Activated CD8-positive, alpha-beta T cell treated with anti-CD3 and anti-CD28 coated beads, Interleukin-2, amount 10 ng/mL, durations not matched to agents 7 days and 5 days (primary cell): ENCODE results near the gene SLIT3. TPM values are rescaled to one million over a fixed set of nuclear protein-coding genes. Genes with fewer than 3 reads are reported as not detected.
"Not testable (repeated sequence)": the region's sequence is repeated elsewhere in the genome, so short reads cannot be mapped to it uniquely, and the experiment has no call there.

ENCODE experiments used
- ATAC-seq: fragments of 150-1000 bp; cut with Tn5 transposase; one replicate; pipeline ENCODE4 v1.10.0; 2021; ENCODE audit warnings: moderate library complexity
- CTCF ChIA-PET: fragments of 350-600 bp; sonication (Branson Sonifier 250); formaldehyde crosslinking; loops from one replicate; lab custom pipeline; 2021; ENCODE audit warnings: antibody characterized with exemption; lab: Charles Lee
- POLR2A ChIA-PET: fragments of 350-600 bp; sonication (Branson Sonifier 250); formaldehyde crosslinking; loops from one replicate; lab custom pipeline; 2021; ENCODE audit warnings: antibody characterized with exemption; lab: Charles Lee
- DNase-seq: peaks from one replicate; pipeline ENCODE4 v3.0.0-alpha.2; 2020
- H3K27ac Mint-ChIP-seq: one replicate; pipeline ENCODE4 v1.8.0; 2021; ENCODE audit warnings: mild to moderate bottlenecking, mixed read lengths
- H3K27me3 Mint-ChIP-seq: one replicate; pipeline ENCODE4 v1.8.0; 2021; ENCODE audit warnings: low read depth, mixed read lengths
- H3K36me3 Mint-ChIP-seq: one replicate; pipeline ENCODE4 v1.8.0; 2021; ENCODE audit warnings: low read depth, mixed read lengths
- H3K4me1 Mint-ChIP-seq: one replicate; pipeline ENCODE4 v1.8.0; 2021; ENCODE audit warnings: low read depth, mixed read lengths
- H3K4me3 Mint-ChIP-seq: one replicate; pipeline ENCODE4 v1.8.0; 2021; ENCODE audit warnings: mild to moderate bottlenecking, mixed read lengths
- H3K9me3 Mint-ChIP-seq: one replicate; pipeline ENCODE4 v1.8.0; 2022; ENCODE audit warnings: mixed read lengths; ENCODE audit not compliant: insufficient read depth
- total RNA-seq, 2 experiments: library from RNA; stranded (reverse); gene quantifications; one replicate each; pipeline ENCODE4 v1.2.3, GENCODE V29; 2021

The SLIT3 gene
- total RNA-seq, 2 experiments from 2014 or later = not detected

- H3K4me1 Mint-ChIP-seq = no peaks in the 10 kb centered on the region
- CTCF ChIA-PET = interaction anchor here (1.2 kb wide), 1 partner anchor 9 kb away, joined by 3 read pairs; no protein-coding TSS in a partner anchor
- no peak for DNase-seq
- no peak overlapping the region for H3K27ac Mint-ChIP-seq
- POLR2A ChIA-PET = no interaction called here
- H3K4me3 Mint-ChIP-seq = no peak overlapping the region
- no peaks in the 10 kb centered on the region for H3K36me3 Mint-ChIP-seq
- H3K9me3 Mint-ChIP-seq = no peaks in the 10 kb centered on the region
- no peak for ATAC-seq
- no peaks in the 10 kb centered on the region for H3K27me3 Mint-ChIP-seq
Measured at GRCh38 chr5:169146158-169146557, 154.8 kb downstream of the SLIT3 start.

- no peaks in the 10 kb centered on the region for H3K4me1 Mint-ChIP-seq
Measured at GRCh38 chr5:169142264-169142970, 158.5 kb downstream of the SLIT3 start.

GRCh38 chr5:169140215-169140614 lies 160.7 kb downstream of the SLIT3 start:
- POLR2A ChIA-PET, CTCF ChIA-PET, H3K9me3 Mint-ChIP-seq, H3K4me3 Mint-ChIP-seq, H3K27me3 Mint-ChIP-seq, ATAC-seq, H3K27ac Mint-ChIP-seq, DNase-seq, H3K36me3 Mint-ChIP-seq, H3K4me1 Mint-ChIP-seq: not testable (repeated sequence)

More at GRCh38 chr5:169142264-169142970, 158.5 kb downstream of the SLIT3 start:
- no peak overlapping the region for H3K27ac Mint-ChIP-seq
- DNase-seq (no peak), ATAC-seq (no peak)
- ChIA-PET POLR2A (interaction anchor here (0.6 to 0.7 kb wide), 2 partner anchors 119 to 1267 kb away, joined by 3 to 6 read pairs; no protein-coding TSS in a partner anchor), CTCF (interaction anchor here (0.6 kb wide), 1 partner anchor 428 kb away, joined by 3 read pairs; no protein-coding TSS in a partner anchor)
- no peak overlapping the region for H3K4me3 Mint-ChIP-seq
- no peaks in the 10 kb centered on the region for H3K9me3 Mint-ChIP-seq
- H3K36me3 Mint-ChIP-seq = no peaks in the 10 kb centered on the region
- H3K27me3 Mint-ChIP-seq = no peaks in the 10 kb centered on the region

DNA sequence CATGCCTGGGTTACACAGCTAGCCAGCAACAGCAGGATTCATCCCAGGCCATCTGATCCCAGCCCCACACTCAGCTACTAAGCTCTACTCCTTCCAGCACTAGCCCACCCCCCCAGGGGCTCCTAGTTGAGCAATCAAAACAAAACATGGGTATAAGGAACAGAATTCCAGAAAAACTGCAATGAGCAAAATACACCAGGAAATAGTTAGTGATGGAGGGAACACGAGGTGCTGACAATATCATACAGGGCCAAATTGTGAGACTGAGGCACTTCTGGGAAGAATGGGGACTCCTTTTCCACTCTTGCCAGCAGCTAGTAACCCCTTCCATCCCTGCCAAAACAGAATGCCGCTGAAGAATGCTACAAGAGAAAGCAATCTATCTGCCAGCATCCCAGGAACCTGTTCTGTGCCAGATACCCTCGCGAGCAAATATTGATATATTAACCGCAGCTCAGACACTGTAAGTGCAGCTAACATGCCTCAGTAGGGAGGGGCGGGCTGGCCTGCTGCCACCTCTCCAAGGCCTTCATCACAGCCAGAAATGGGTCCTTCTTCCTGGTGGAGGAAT lies 161.4 kb downstream of the SLIT3 start:
- H3K36me3 Mint-ChIP-seq = no peaks in the 10 kb centered on the region
- no peak overlapping the region for H3K27ac Mint-ChIP-seq
- CTCF ChIA-PET = no interaction called here
- POLR2A ChIA-PET = no interaction called here
- no peaks in the 10 kb centered on the region for H3K4me1 Mint-ChIP-seq
- ATAC-seq (no peak), DNase-seq (no peak)
- no peaks in the 10 kb centered on the region for H3K9me3 Mint-ChIP-seq
- H3K27me3 Mint-ChIP-seq = no peaks in the 10 kb centered on the region
- no peak overlapping the region for H3K4me3 Mint-ChIP-seq

DNA sequence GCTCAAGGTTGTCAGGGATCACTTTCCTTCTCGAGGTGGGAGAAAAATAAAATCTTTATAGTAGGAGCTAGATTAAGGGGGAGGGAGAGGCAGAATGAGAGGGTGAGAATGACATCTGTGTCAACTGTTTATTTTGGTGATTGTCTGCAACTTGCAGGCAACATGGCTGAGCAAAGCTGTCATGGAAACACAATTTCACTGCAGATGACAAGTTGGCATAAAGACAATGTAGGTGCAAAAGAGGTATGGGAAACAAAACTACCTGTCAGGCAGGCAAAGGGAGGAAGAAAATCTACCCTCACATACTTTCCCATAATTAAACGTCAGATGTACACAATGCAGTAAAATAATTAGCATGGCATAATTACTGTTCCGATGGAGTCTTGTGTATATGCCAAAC lies 167.4 kb downstream of the SLIT3 start:
- Mint-ChIP-seq H3K27me3 (no peaks in the 10 kb centered on the region), H3K4me1 (no peaks in the 10 kb centered on the region), H3K36me3 (no peaks in the 10 kb centered on the region), H3K9me3 (no peaks in the 10 kb centered on the region), H3K4me3 (no peak overlapping the region), H3K27ac (no peak overlapping the region)
- ATAC-seq = no peak
- ChIA-PET POLR2A (no interaction called here), CTCF (no interaction called here)
- no peak for DNase-seq

DNA sequence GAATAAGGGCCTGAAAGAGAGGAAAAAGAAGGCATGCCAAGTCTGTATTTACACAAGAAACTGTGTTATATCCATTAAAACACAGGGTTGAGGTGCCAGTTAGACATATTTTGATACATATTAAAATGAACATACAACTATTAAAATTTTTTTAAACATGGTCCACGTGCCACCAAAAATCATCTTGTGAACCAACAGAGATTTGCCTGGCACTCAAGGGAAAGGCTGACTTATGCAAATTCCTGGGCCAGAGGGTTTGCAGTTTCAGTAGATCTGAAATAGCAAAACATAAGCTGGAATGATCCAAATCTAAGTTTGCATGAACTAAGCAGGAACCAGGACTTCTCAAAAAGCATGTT lies 168.7 kb downstream of the SLIT3 start:
- CTCF ChIA-PET = no interaction called here
- Mint-ChIP-seq H3K9me3 (no peaks in the 10 kb centered on the region), H3K4me1 (no peaks in the 10 kb centered on the region), H3K27ac (no peak overlapping the region), H3K36me3 (no peaks in the 10 kb centered on the region), H3K4me3 (no peak overlapping the region), H3K27me3 (no peaks in the 10 kb centered on the region)
- POLR2A ChIA-PET = no interaction called here
- DNase-seq = no peak
- ATAC-seq = no peak

DNA sequence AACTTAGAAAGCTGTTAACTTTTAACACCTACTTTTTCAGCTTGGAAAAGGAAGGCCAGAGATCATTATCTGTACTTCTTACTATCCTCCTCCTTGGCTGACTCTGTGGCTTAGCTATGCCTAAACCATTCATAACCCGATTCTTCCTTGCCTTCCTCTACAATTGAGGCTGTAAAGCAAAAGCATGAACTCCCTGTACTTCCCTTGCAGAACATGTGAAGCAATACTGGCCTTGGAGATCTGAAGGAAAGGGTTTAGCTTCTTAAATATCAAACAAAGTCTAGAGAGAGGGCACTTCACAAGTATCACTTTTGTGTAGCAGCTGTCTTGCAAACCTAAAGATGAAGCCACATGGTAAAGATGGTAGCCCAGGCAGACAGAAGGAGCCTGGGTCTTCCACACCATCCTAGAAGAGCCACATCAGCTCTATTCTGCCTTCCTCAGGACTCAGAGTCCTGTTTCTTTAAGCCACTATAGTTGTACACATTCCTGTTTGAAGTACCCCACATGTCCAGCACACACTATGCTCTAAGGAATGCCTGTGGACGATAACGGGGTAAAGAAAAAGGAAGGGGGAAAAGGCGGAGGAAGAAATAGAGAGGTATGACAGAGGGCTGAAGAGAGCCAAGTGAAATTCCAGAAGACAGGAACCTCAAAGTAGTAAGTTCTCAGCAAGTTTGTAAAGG lies 169.2 kb downstream of the SLIT3 start:
- H3K4me1 Mint-ChIP-seq = no peaks in the 10 kb centered on the region
- no peaks in the 10 kb centered on the region for H3K27me3 Mint-ChIP-seq
- ATAC-seq (no peak), DNase-seq (no peak)
- H3K27ac Mint-ChIP-seq = no peak overlapping the region
- no peak overlapping the region for H3K4me3 Mint-ChIP-seq
- no peaks in the 10 kb centered on the region for H3K9me3 Mint-ChIP-seq
- no peaks in the 10 kb centered on the region for H3K36me3 Mint-ChIP-seq
- ChIA-PET POLR2A (no interaction called here), CTCF (no interaction called here)

- ChIA-PET POLR2A (no interaction called here), CTCF (no interaction called here)
- Mint-ChIP-seq H3K9me3 (no peaks in the 10 kb centered on the region), H3K4me3 (no peak overlapping the region), H3K27me3 (no peaks in the 10 kb centered on the region), H3K36me3 (no peaks in the 10 kb centered on the region), H3K4me1 (no peaks in the 10 kb centered on the region), H3K27ac (no peak overlapping the region)
- no peak for ATAC-seq
- DNase-seq = no peak
Measured at GRCh38 chr5:169128679-169129078, 172.3 kb downstream of the SLIT3 start.

DNA sequence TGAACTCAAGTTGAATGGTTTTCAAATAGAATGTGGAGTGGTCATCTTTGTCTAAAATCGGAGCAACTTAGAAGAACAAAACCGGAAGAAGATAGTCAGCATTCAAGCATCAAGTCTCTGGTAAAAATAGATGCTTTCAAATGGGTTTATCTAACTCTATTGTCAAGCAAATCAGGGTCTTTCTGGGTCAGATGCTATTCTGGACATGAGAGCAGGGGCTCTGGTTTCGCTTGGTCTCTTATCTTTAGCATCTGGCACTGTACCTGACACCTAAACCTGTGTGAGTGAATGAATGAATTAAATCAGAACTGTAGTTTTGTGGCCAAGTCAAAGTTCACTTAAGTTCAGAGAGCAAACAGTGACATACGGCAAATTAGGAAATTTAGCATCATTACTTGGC lies 173.5 kb downstream of the SLIT3 start:
- H3K9me3 Mint-ChIP-seq = no peaks in the 10 kb centered on the region
- ChIA-PET CTCF (no interaction called here), POLR2A (no interaction called here)
- H3K27me3 Mint-ChIP-seq = no peaks in the 10 kb centered on the region
- H3K27ac Mint-ChIP-seq = no peak overlapping the region
- H3K36me3 Mint-ChIP-seq = no peaks in the 10 kb centered on the region
- DNase-seq = no peak
- H3K4me1 Mint-ChIP-seq = no peaks in the 10 kb centered on the region
- ATAC-seq = no peak
- no peak overlapping the region for H3K4me3 Mint-ChIP-seq

- ATAC-seq (no peak), DNase-seq (no peak)
- no peaks in the 10 kb centered on the region for H3K4me1 Mint-ChIP-seq
- ChIA-PET CTCF (no interaction called here), POLR2A (no interaction called here)
- no peaks in the 10 kb centered on the region for H3K27me3 Mint-ChIP-seq
- no peak overlapping the region for H3K4me3 Mint-ChIP-seq
- H3K9me3 Mint-ChIP-seq = no peaks in the 10 kb centered on the region
- H3K27ac Mint-ChIP-seq = no peak overlapping the region
- no peaks in the 10 kb centered on the region for H3K36me3 Mint-ChIP-seq
Measured at GRCh38 chr5:169126481-169127021, 174.4 kb downstream of the SLIT3 start.

GRCh38 chr5:169125571-169125970 lies 175.4 kb downstream of the SLIT3 start:
- ATAC-seq (no peak), DNase-seq (no peak)
- Mint-ChIP-seq H3K9me3 (no peaks in the 10 kb centered on the region), H3K4me3 (no peak overlapping the region), H3K4me1 (no peaks in the 10 kb centered on the region), H3K27ac (no peak overlapping the region), H3K36me3 (no peaks in the 10 kb centered on the region), H3K27me3 (no peaks in the 10 kb centered on the region)
- ChIA-PET CTCF (no interaction called here), POLR2A (no interaction called here)

- ChIA-PET POLR2A (no interaction called here), CTCF (no interaction called here)
- Mint-ChIP-seq H3K36me3 (no peaks in the 10 kb centered on the region), H3K4me1 (no peaks in the 10 kb centered on the region), H3K4me3 (no peak overlapping the region), H3K27me3 (no peaks in the 10 kb centered on the region), H3K9me3 (no peaks in the 10 kb centered on the region), H3K27ac (no peak overlapping the region)
- DNase-seq = no peak
- ATAC-seq = no peak
Measured at GRCh38 chr5:169122951-169123350, 178.0 kb downstream of the SLIT3 start.
